ENCODE data around the gene CCL23. TPM values are rescaled to one million over a fixed set of nuclear protein-coding genes. Genes with fewer than 3 reads are reported as not detected.

Gene CCL23
- total RNA-seq, 1 experiment from 2014 or later: not detected

- peaks cover 39% of the 10 kb centered on the region for H3K27me3 Mint-ChIP-seq (ENCODE audit: unreplicated experiment)
- H3K4me1 Mint-ChIP-seq (ENCODE audit: low read depth, unreplicated experiment): no peaks in the 10 kb centered on the region
- no peak for TF ChIP-seq CTCF (IDR thresholded peaks at IDR 0.05; ENCODE audit: unreplicated experiment)
- intact Hi-C loops (cut with micrococcal nuclease; ENCODE audit: unreplicated experiment): no loop called here
- DNase-seq: no peak
- H3K9me3 Mint-ChIP-seq (ENCODE audit: low read depth, unreplicated experiment): peaks cover 2% of the 10 kb centered on the region
- BruUV-seq (replicated peaks): no TSS peak
- no peak overlapping the region for H3K4me3 Mint-ChIP-seq (ENCODE audit: low read depth, unreplicated experiment)
- no peaks in the 10 kb centered on the region for H3K36me3 Mint-ChIP-seq (ENCODE audit: insufficient read depth, unreplicated experiment)
- CTCF ChIA-PET: no interaction called here
- no peak overlapping the region for H3K27ac Mint-ChIP-seq (ENCODE audit: unreplicated experiment)
Observed at GRCh38 chr17:35988164-35988563, 29.6 kb downstream of the CCL23 start.

- Mint-ChIP-seq H3K4me3 (ENCODE audit: low read depth, unreplicated experiment) (no peak within 1 kb of the TSS), H3K27ac (ENCODE audit: unreplicated experiment) (no peak within 1 kb of the TSS), H3K36me3 (ENCODE audit: insufficient read depth, unreplicated experiment) (no peaks in the 10 kb centered on the region), H3K27me3 (ENCODE audit: unreplicated experiment) (peaks cover 54% of the 10 kb centered on the region), H3K4me1 (ENCODE audit: low read depth, unreplicated experiment) (no peaks in the 10 kb centered on the region), H3K9me3 (ENCODE audit: low read depth, unreplicated experiment) (no peaks in the 10 kb centered on the region)
- DNase-seq: no peak
- intact Hi-C loops (cut with micrococcal nuclease; ENCODE audit: unreplicated experiment): no loop called here
- CTCF ChIA-PET: interaction anchor here (0.7 kb wide), 1 partner anchor 18 kb away, joined by 3 read pairs; no protein-coding TSS in a partner anchor
- no TSS peak for BruUV-seq (replicated peaks)
- TF ChIP-seq CTCF (IDR thresholded peaks at IDR 0.05; ENCODE audit: unreplicated experiment): no peak
Observed at GRCh38 chr17:35986643-35987042, 31.1 kb downstream of the CCL23 start, which contains the start of gene CCL14. TSS of gene CCL14 (minus strand) at chr17:35986729. CDS start at chr17:35986649, 80 bp downstream.

- no peaks in the 10 kb centered on the region for H3K9me3 Mint-ChIP-seq (ENCODE audit: low read depth, unreplicated experiment)
- H3K27ac Mint-ChIP-seq (ENCODE audit: unreplicated experiment): no peak overlapping the region
- H3K4me3 Mint-ChIP-seq (ENCODE audit: low read depth, unreplicated experiment): no peak overlapping the region
- no peaks in the 10 kb centered on the region for H3K36me3 Mint-ChIP-seq (ENCODE audit: insufficient read depth, unreplicated experiment)
- no peaks in the 10 kb centered on the region for H3K4me1 Mint-ChIP-seq (ENCODE audit: low read depth, unreplicated experiment)
- peaks cover 74% of the 10 kb centered on the region for H3K27me3 Mint-ChIP-seq (ENCODE audit: unreplicated experiment)
- CTCF ChIA-PET: interaction anchor here (0.7 to 2.7 kb wide), 3 partner anchors 89 to 499 kb away, joined by 3 to 18 read pairs (median 3); no protein-coding TSS in a partner anchor
- no peak for TF ChIP-seq CTCF (IDR thresholded peaks at IDR 0.05; ENCODE audit: unreplicated experiment)
- intact Hi-C loops (cut with micrococcal nuclease; ENCODE audit: unreplicated experiment): no loop called here
- no TSS peak for BruUV-seq (replicated peaks)
- DNase-seq: no peak
Observed at GRCh38 chr17:35984140-35984539, 33.6 kb downstream of the CCL23 start.

GRCh38 chr17:35982409-35983191 lies 35.2 kb downstream of the CCL23 start:
- DNase-seq: no peak
- no TSS peak for BruUV-seq (replicated peaks)
- H3K27me3 Mint-ChIP-seq (ENCODE audit: unreplicated experiment): peaks cover 89% of the 10 kb centered on the region
- intact Hi-C loops (cut with micrococcal nuclease; ENCODE audit: unreplicated experiment): no loop called here
- H3K4me3 Mint-ChIP-seq (ENCODE audit: low read depth, unreplicated experiment): no peak overlapping the region
- H3K9me3 Mint-ChIP-seq (ENCODE audit: low read depth, unreplicated experiment): no peaks in the 10 kb centered on the region
- TF ChIP-seq CTCF (IDR thresholded peaks at IDR 0.05; ENCODE audit: unreplicated experiment): no peak
- CTCF ChIA-PET: interaction anchor here (1.0 to 2.7 kb wide), 4 partner anchors 13 to 166 kb away, joined by 4 to 36 read pairs (median 13); no protein-coding TSS in a partner anchor
- H3K36me3 Mint-ChIP-seq (ENCODE audit: insufficient read depth, unreplicated experiment): no peaks in the 10 kb centered on the region
- H3K27ac Mint-ChIP-seq (ENCODE audit: unreplicated experiment): no peak overlapping the region
- H3K4me1 Mint-ChIP-seq (ENCODE audit: low read depth, unreplicated experiment): no peaks in the 10 kb centered on the region
